MM.1S (cell line): ENCODE data around the gene KCNQ1.

ENCODE experiments used
- DNase-seq: peaks from one replicate; pipeline ENCODE4 v3.0.0-alpha.2; 2015
- H2AFZ ChIP-seq: fragments of 300-600 bp; sonication (generic); 2 replicates; pipeline ENCODE4 v1.6.0; 2016; ENCODE audit warnings: antibody characterized with exemption, low read length
- H3F3A ChIP-seq: fragments of 300-600 bp; sonication (generic); 2 replicates; pipeline ENCODE4 v1.6.1; 2016; ENCODE audit warnings: mild to moderate bottlenecking, antibody characterized with exemption, low read length, moderate library complexity, mixed read lengths; ENCODE audit not compliant: insufficient read depth
- H3K27ac ChIP-seq: fragments of 300-600 bp; sonication (generic); 2 replicates; pipeline ENCODE4 v1.5.1; 2016; ENCODE audit warnings: mild to moderate bottlenecking, low read length
- H3K27me3 ChIP-seq: fragments of 300-600 bp; sonication (generic); replicated peaks from 2 replicates; pipeline ENCODE4 v1.6.0; 2016; ENCODE audit warnings: low read length; ENCODE audit not compliant: insufficient read depth
- H3K36me3 ChIP-seq: fragments of 300-600 bp; sonication (generic); replicated peaks from 2 replicates; pipeline ENCODE4 v1.6.1; 2016; ENCODE audit warnings: mild to moderate bottlenecking, low read length, mixed read lengths; ENCODE audit not compliant: insufficient read depth
- H3K4me1 ChIP-seq: fragments of 300-600 bp; sonication (generic); 2 replicates; pipeline ENCODE4 v1.6.1; 2016; ENCODE audit warnings: low read length, mixed read lengths
- H3K4me2 ChIP-seq: fragments of 300-600 bp; sonication (generic); 2 replicates; pipeline ENCODE4 v1.6.0; 2016; ENCODE audit warnings: low read depth, low read length
- H3K4me3 ChIP-seq: fragments of 300-600 bp; sonication (generic); 2 replicates; pipeline ENCODE4 v1.5.1; 2016; ENCODE audit warnings: low read length, mixed read lengths
- H3K79me2 ChIP-seq: fragments of 300-600 bp; sonication (generic); 2 replicates; pipeline ENCODE4 v1.6.1; 2016; ENCODE audit warnings: mixed run types, low read length, mixed read lengths
- H3K9ac ChIP-seq: fragments of 300-600 bp; sonication (generic); 2 replicates; pipeline ENCODE4 v1.6.1; 2016; ENCODE audit warnings: low read length, mixed read lengths
- H3K9me2 ChIP-seq: fragments of 300-600 bp; sonication (generic); replicated peaks from 2 replicates; pipeline ENCODE4 v1.6.1; 2016; ENCODE audit warnings: mild to moderate bottlenecking, low read length, mixed read lengths; ENCODE audit not compliant: insufficient read depth
- H3K9me3 ChIP-seq: fragments of 300-600 bp; sonication (generic); replicated peaks from 2 replicates; pipeline ENCODE4 v1.6.1; 2016; ENCODE audit warnings: mild to moderate bottlenecking, low read length, mixed read lengths; ENCODE audit not compliant: insufficient read depth
- H4K20me1 ChIP-seq: fragments of 300-600 bp; sonication (generic); 2 replicates; pipeline ENCODE4 v1.6.1; 2016; ENCODE audit warnings: mild to moderate bottlenecking, low read length, moderate library complexity, mixed read lengths; ENCODE audit not compliant: insufficient read depth
- EZH2 ChIP-seq: fragments of 300-600 bp; sonication (generic); optimal IDR thresholded peaks from 2 replicates; pipeline ENCODE3; 2017; ENCODE audit warnings: low read depth, mild to moderate bottlenecking, antibody characterized with exemption, low read length, mixed read lengths
- EZH2phosphoT487 ChIP-seq: fragments of 300-600 bp; sonication (generic); IDR thresholded peaks from 2 replicates; pipeline ENCODE4 v1.6.1; 2018; ENCODE audit warnings: antibody characterized with exemption, low read length
- TF ChIP-seq, protein P1 (sequence below): fragments of 300-600 bp; sonication (generic); IDR thresholded peaks from 2 replicates; pipeline ENCODE4 v1.5.1; 2016; ENCODE audit warnings: antibody characterized with exemption, low read length, mixed read lengths

Gene KCNQ1

GRCh38 chr11:2776351-2777061 is 331.7 kb downstream of the KCNQ1 start:
- Histone ChIP-seq H3K4me1 (peaks cover 81% of the 10 kb centered on the region), H3K4me2 (no peak overlapping the region), H3K27me3 (no peaks in the 10 kb centered on the region), H2AFZ (no peak overlapping the region), H3K4me3 (no peak overlapping the region), H3K36me3 (no peaks in the 10 kb centered on the region), H3K9ac (no peak overlapping the region), H4K20me1 (no peaks in the 10 kb centered on the region), H3K27ac (peak overlapping the region; percentile 100; the same call in 1 of the 2 replicates), H3K79me2 (no peaks in the 10 kb centered on the region), H3K9me2 (no peaks in the 10 kb centered on the region), H3F3A (peaks cover 32% of the 10 kb centered on the region), H3K9me3 (no peaks in the 10 kb centered on the region)
- TF ChIP-seq EZH2phosphoT487 (no peak), EZH2 (no peak)
- TF ChIP-seq, protein P1, sequence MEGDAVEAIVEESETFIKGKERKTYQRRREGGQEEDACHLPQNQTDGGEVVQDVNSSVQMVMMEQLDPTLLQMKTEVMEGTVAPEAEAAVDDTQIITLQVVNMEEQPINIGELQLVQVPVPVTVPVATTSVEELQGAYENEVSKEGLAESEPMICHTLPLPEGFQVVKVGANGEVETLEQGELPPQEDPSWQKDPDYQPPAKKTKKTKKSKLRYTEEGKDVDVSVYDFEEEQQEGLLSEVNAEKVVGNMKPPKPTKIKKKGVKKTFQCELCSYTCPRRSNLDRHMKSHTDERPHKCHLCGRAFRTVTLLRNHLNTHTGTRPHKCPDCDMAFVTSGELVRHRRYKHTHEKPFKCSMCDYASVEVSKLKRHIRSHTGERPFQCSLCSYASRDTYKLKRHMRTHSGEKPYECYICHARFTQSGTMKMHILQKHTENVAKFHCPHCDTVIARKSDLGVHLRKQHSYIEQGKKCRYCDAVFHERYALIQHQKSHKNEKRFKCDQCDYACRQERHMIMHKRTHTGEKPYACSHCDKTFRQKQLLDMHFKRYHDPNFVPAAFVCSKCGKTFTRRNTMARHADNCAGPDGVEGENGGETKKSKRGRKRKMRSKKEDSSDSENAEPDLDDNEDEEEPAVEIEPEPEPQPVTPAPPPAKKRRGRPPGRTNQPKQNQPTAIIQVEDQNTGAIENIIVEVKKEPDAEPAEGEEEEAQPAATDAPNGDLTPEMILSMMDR: no peak
- DNase-seq: no peak

DNA sequence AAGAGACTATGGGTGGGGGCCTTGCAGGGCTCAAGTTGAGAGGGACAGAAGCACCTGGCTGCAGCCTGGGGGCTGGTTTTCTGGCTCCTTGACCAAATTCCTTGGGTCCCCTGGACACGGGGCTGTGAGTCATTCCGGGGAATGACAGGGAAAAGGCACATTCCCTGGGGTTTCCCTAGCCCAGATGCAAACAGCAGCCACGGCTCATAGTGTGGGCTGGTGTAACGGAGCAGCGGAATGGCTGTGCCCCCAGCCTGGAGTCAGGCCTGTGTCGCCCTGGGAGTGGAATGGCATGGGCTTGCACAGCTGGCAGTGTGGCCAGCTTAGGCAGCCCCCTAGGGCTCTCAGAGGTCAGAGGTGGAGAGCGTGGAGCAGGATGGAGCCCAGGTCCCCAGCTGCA is 332.6 kb downstream of the KCNQ1 start:
- Histone ChIP-seq H3K9ac (peak overlapping the region; percentile 96; the same call in 1 of the 2 replicates), H3K27me3 (no peaks in the 10 kb centered on the region), H4K20me1 (no peaks in the 10 kb centered on the region), H3K4me2 (peak overlapping the region; percentile 86), H3K27ac (peak overlapping the region; percentile 100), H3F3A (peaks cover 24% of the 10 kb centered on the region), H2AFZ (no peak overlapping the region), H3K9me2 (no peaks in the 10 kb centered on the region), H3K36me3 (no peaks in the 10 kb centered on the region), H3K9me3 (no peaks in the 10 kb centered on the region), H3K4me1 (peaks cover 72% of the 10 kb centered on the region), H3K4me3 (no peak overlapping the region), H3K79me2 (no peaks in the 10 kb centered on the region)
- DNase-seq: no peak
- TF ChIP-seq, protein P1: no peak
- TF ChIP-seq EZH2phosphoT487 (no peak), EZH2 (no peak)

DNA sequence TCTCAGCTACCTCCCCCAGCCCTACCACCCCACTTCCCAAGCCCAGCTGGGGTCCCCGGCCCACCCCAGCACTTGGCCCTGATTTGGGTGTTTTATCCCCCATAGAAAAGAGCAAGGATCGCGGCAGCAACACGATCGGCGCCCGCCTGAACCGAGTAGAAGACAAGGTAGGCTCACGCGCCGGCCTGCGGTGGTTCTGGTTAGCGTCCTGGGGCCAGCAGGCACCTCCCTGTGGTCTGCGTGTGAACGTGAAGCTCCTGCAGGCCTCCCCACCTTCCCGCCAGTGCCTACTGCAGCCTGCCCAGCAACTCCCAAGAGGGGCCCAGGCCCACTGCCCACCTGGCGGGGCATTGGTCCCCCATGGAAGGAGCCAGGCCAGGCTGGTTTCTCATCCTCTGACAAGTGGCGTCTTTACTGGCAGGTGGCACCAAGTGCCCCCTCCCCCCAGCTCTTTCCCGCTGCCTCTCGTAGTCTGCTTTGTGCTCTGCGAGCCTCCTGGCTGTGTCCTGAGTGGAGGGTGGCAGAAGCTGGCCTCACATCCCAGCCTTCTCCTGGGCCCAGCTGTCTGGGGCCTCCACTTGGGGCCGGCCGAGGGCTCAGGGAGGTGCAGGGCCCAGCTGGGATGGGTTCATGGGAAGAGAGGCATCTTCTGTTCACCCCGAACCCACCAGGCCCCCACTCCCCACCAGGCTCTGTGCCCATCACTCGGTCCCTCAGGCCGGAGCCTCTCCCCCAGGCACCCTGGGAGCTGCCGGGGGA is 333.2 kb downstream of the KCNQ1 start:
- Histone ChIP-seq H3K79me2 (no peaks in the 10 kb centered on the region), H3K4me2 (peak overlapping the region; percentile 86), H4K20me1 (no peaks in the 10 kb centered on the region), H3K4me1 (peaks cover 69% of the 10 kb centered on the region), H3K9me2 (no peaks in the 10 kb centered on the region), H3F3A (peaks cover 21% of the 10 kb centered on the region), H3K27me3 (no peaks in the 10 kb centered on the region), H3K9ac (peak overlapping the region; percentile 96), H3K9me3 (no peaks in the 10 kb centered on the region), H3K4me3 (peak overlapping the region; percentile 52), H3K36me3 (no peaks in the 10 kb centered on the region), H3K27ac (peak overlapping the region; percentile 100), H2AFZ (no peak overlapping the region)
- TF ChIP-seq EZH2 (no peak), EZH2phosphoT487 (no peak)
- TF ChIP-seq, protein P1: no peak
- peak; percentile 64 for DNase-seq
